Parathyroid adenoma (tissue), 2 donors: ENCODE measurements around the gene KIRREL2.

ENCODE experiments used
- H2AFZ ChIP-seq: fragments of 300-600 bp; sonication (generic); one replicate; pipeline ENCODE4 v1.7.0; 2017; ENCODE audit warnings: antibody characterized with exemption, mild to moderate bottlenecking
- H3K27ac ChIP-seq: fragments of 300-600 bp; sonication (generic); one replicate; pipeline ENCODE4 v1.7.0; 2017
- H3K27me3 ChIP-seq: fragments of 300-600 bp; sonication (generic); one replicate; pipeline ENCODE4 v1.7.0; 2017; ENCODE audit warnings: low read length; ENCODE audit not compliant: control insufficient read depth, insufficient read depth
- H3K36me3 ChIP-seq: fragments of 300-600 bp; sonication (generic); one replicate; pipeline ENCODE4 v1.7.0; 2017; ENCODE audit warnings: low read length; ENCODE audit not compliant: control insufficient read depth, insufficient read depth
- H3K4me1 ChIP-seq: fragments of 300-600 bp; sonication (generic); one replicate; pipeline ENCODE4 v1.7.0; 2017; ENCODE audit warnings: control low read depth
- H3K4me2 ChIP-seq: fragments of 300-600 bp; sonication (generic); one replicate; pipeline ENCODE4 v1.7.0; 2017; ENCODE audit warnings: low read length
- H3K4me3 ChIP-seq: fragments of 300-600 bp; sonication (generic); one replicate; pipeline ENCODE4 v1.7.0; 2017; ENCODE audit warnings: low read depth, low read length
- H3K79me2 ChIP-seq: fragments of 300-600 bp; sonication (generic); one replicate; pipeline ENCODE4 v1.7.0; 2017; ENCODE audit warnings: control low read depth
- H3K9ac ChIP-seq: fragments of 300-600 bp; sonication (generic); one replicate; pipeline ENCODE4 v1.7.0; 2017; ENCODE audit warnings: mild to moderate bottlenecking
- H3K9me3 ChIP-seq: fragments of 300-600 bp; sonication (generic); one replicate; pipeline ENCODE4 v1.7.0; 2017; ENCODE audit warnings: low read length; ENCODE audit not compliant: control insufficient read depth
- TF ChIP-seq, protein P1 (sequence below): fragments of 300-600 bp; sonication (generic); IDR thresholded peaks from one replicate; pipeline ENCODE4 v1.7.0; 2017; ENCODE audit warnings: antibody characterized with exemption, mild to moderate bottlenecking
- donor health status: primary hyperparathyroidism.

KIRREL2 gene

GRCh38 chr19:35911790-35912189, 55.1 kb downstream of the KIRREL2 start:
- no peaks in the 10 kb centered on the region for H3K36me3 ChIP-seq
- H3K4me1 ChIP-seq: peaks cover 5% of the 10 kb centered on the region
- no peak overlapping the region for H3K9ac ChIP-seq
- H3K79me2 ChIP-seq: no peaks in the 10 kb centered on the region
- H3K4me3 ChIP-seq: no peak overlapping the region
- no peaks in the 10 kb centered on the region for H3K27me3 ChIP-seq
- H2AFZ ChIP-seq: peak overlapping the region; percentile 65
- TF ChIP-seq, protein P1, sequence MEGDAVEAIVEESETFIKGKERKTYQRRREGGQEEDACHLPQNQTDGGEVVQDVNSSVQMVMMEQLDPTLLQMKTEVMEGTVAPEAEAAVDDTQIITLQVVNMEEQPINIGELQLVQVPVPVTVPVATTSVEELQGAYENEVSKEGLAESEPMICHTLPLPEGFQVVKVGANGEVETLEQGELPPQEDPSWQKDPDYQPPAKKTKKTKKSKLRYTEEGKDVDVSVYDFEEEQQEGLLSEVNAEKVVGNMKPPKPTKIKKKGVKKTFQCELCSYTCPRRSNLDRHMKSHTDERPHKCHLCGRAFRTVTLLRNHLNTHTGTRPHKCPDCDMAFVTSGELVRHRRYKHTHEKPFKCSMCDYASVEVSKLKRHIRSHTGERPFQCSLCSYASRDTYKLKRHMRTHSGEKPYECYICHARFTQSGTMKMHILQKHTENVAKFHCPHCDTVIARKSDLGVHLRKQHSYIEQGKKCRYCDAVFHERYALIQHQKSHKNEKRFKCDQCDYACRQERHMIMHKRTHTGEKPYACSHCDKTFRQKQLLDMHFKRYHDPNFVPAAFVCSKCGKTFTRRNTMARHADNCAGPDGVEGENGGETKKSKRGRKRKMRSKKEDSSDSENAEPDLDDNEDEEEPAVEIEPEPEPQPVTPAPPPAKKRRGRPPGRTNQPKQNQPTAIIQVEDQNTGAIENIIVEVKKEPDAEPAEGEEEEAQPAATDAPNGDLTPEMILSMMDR: no peak
- H3K27ac ChIP-seq: peak overlapping the region; percentile 25
- no peak overlapping the region for H3K4me2 ChIP-seq
- no peaks in the 10 kb centered on the region for H3K9me3 ChIP-seq

DNA sequence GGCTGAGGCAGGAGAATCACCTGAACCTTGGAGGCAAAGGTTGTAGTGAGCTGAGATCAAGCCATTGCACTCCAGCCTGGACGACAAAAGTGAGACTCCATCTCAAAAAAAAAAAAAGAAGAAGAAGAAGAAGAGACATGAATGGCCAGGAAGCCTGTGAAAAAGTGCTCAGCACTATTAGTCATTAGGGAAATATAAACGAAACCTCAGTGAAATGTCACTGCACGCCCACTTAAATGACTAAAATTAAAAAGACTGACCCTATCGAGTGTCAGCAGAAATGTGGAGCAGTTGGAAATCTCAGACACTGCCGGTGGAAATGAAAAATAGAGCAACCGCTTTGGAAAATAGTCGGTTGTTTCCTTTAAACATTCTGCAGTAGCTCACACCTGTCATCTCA, 56.9 kb downstream of the KIRREL2 start:
- Histone ChIP-seq H3K27ac (no peak overlapping the region), H3K4me2 (no peak overlapping the region), H3K4me3 (no peak overlapping the region), H3K9ac (no peak overlapping the region), H3K36me3 (no peaks in the 10 kb centered on the region), H3K9me3 (no peaks in the 10 kb centered on the region), H3K79me2 (no peaks in the 10 kb centered on the region), H2AFZ (no peak overlapping the region), H3K4me1 (peaks cover 5% of the 10 kb centered on the region), H3K27me3 (no peaks in the 10 kb centered on the region)
- TF ChIP-seq, protein P1: no peak

DNA sequence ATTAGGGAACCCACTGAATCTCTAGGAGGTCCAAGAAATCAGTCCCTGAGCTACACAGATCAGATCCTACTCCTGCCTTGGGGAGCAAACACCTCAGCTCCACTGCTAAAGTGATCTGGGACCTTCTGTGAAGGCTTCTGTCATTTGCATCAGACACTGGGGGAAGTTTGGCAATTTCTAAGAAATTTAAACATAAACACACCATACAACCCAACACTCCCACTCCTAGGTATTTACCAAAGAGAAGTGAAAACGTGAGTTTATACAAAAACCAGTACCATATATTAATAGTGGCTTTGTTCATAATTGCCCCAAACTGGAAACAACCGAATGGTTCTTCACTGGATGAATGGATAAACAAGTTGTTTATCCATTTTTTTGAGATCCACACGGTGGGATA, 58.7 kb downstream of the KIRREL2 start:
- no peaks in the 10 kb centered on the region for H3K79me2 ChIP-seq
- peaks cover 5% of the 10 kb centered on the region for H3K4me1 ChIP-seq
- H3K27ac ChIP-seq: no peak overlapping the region
- H3K36me3 ChIP-seq: no peaks in the 10 kb centered on the region
- H3K27me3 ChIP-seq: no peaks in the 10 kb centered on the region
- H3K4me3 ChIP-seq: no peak overlapping the region
- H3K9ac ChIP-seq: no peak overlapping the region
- no peaks in the 10 kb centered on the region for H3K9me3 ChIP-seq
- TF ChIP-seq, protein P1: no peak
- no peak overlapping the region for H2AFZ ChIP-seq
- no peak overlapping the region for H3K4me2 ChIP-seq
